Loucy (cell line): ENCODE results near the gene FBXO42.
"Not testable (repeated sequence)": the region's sequence is repeated elsewhere in the genome, so short reads cannot be mapped to it uniquely, and the experiment has no call there.

Source experiments
- H2AFZ ChIP-seq: fragments of 200-600 bp; sonication (generic); 2 replicates; pipeline ENCODE4 v1.6.0; 2016; ENCODE audit warnings: antibody characterized with exemption, mild to moderate bottlenecking, low read length, moderate library complexity
- H3F3A ChIP-seq: fragments of 200-600 bp; 2 replicates; pipeline ENCODE4 v1.6.0; 2016; ENCODE audit warnings: antibody characterized with exemption, low read depth, mild to moderate bottlenecking
- H3K27me3 ChIP-seq: fragments of 200-600 bp; sonication (generic); 2 replicates; pipeline ENCODE4 v1.6.1; 2014; ENCODE audit warnings: low read length, mild to moderate bottlenecking; ENCODE audit not compliant: insufficient read depth, poor library complexity, severe bottlenecking
- H3K36me3 ChIP-seq: fragments of 200-600 bp; sonication (generic); 2 replicates; pipeline ENCODE4 v1.6.1; 2016; ENCODE audit warnings: low read length; ENCODE audit not compliant: insufficient read depth
- H3K4me1 ChIP-seq: fragments of 200-600 bp; sonication (generic); 2 replicates; pipeline ENCODE4 v1.5.1; 2014; ENCODE audit warnings: low read length, mild to moderate bottlenecking; ENCODE audit not compliant: insufficient read depth, poor library complexity, severe bottlenecking
- H3K4me2 ChIP-seq: fragments of 200-600 bp; sonication (generic); 2 replicates; pipeline ENCODE4 v1.6.0; 2014; ENCODE audit warnings: antibody characterized with exemption, low read length, low read depth, mild to moderate bottlenecking; ENCODE audit not compliant: poor library complexity, severe bottlenecking
- H3K4me3 ChIP-seq: fragments of 200-600 bp; sonication (generic); 2 replicates; pipeline ENCODE4 v1.5.1; 2014; ENCODE audit warnings: low read length, mild to moderate bottlenecking, mixed read lengths; ENCODE audit not compliant: poor library complexity, severe bottlenecking
- H3K79me2 ChIP-seq: fragments of 200-600 bp; sonication (generic); 2 replicates; pipeline ENCODE4 v1.6.1; 2014; ENCODE audit warnings: low read length; ENCODE audit not compliant: insufficient read depth
- H3K9ac ChIP-seq: fragments of 200-600 bp; sonication (generic); 2 replicates; pipeline ENCODE4 v1.6.0; 2014; ENCODE audit warnings: mild to moderate bottlenecking, low read depth, low read length, moderate library complexity; ENCODE audit not compliant: poor library complexity, severe bottlenecking
- H3K9me2 ChIP-seq: fragments of 200-600 bp; sonication (generic); replicated peaks from 2 replicates; pipeline ENCODE4 v1.6.1; 2016; ENCODE audit warnings: low read depth, low read length, mixed read lengths
- H3K9me3 ChIP-seq: fragments of 200-600 bp; sonication (generic); 2 replicates; pipeline ENCODE4 v1.6.1; 2014; ENCODE audit warnings: mild to moderate bottlenecking, antibody characterized with exemption, low read length, low read depth; ENCODE audit not compliant: insufficient read depth
- H4K20me1 ChIP-seq: fragments of 200-600 bp; sonication (generic); 2 replicates; pipeline ENCODE4 v1.6.0; 2014; ENCODE audit warnings: antibody characterized with exemption, low read length, mild to moderate bottlenecking; ENCODE audit not compliant: insufficient read depth, poor library complexity, severe bottlenecking
- CTCF ChIP-seq: fragments of 200-600 bp; sonication (generic); conservative IDR thresholded peaks from 2 replicates; pipeline ENCODE4 v1.5.1; 2014; ENCODE audit warnings: mild to moderate bottlenecking, antibody characterized with exemption, low read length
- EZH2phosphoT487 ChIP-seq: fragments of 200-600 bp; IDR thresholded peaks from 2 replicates; pipeline ENCODE4 v1.6.1; 2018; ENCODE audit warnings: antibody characterized with exemption, mild to moderate bottlenecking, moderate library complexity, borderline replicate concordance

The FBXO42 gene

GRCh38 chr1:16260814-16261213, 91.5 kb downstream of the FBXO42 start:
- H3K27me3 ChIP-seq = no peaks in the 10 kb centered on the region
- no peak for TF ChIP-seq CTCF
- no peak for TF ChIP-seq EZH2phosphoT487
- H3K36me3 ChIP-seq = peaks cover 23% of the 10 kb centered on the region; the same call in 1 of the 2 replicates
- no peak overlapping the region for H3K4me3 ChIP-seq
- H4K20me1 ChIP-seq = peaks cover 3% of the 10 kb centered on the region
- H3K4me1 ChIP-seq = no peaks in the 10 kb centered on the region
- H3K9ac ChIP-seq = no peak overlapping the region
- H3K9me3 ChIP-seq = no peaks in the 10 kb centered on the region
- H2AFZ ChIP-seq = no peak overlapping the region
- H3K79me2 ChIP-seq = peaks cover 29% of the 10 kb centered on the region; the same call in 1 of the 2 replicates
- no peaks in the 10 kb centered on the region for H3F3A ChIP-seq
- no peaks in the 10 kb centered on the region for H3K9me2 ChIP-seq
- H3K4me2 ChIP-seq = no peak overlapping the region

DNA sequence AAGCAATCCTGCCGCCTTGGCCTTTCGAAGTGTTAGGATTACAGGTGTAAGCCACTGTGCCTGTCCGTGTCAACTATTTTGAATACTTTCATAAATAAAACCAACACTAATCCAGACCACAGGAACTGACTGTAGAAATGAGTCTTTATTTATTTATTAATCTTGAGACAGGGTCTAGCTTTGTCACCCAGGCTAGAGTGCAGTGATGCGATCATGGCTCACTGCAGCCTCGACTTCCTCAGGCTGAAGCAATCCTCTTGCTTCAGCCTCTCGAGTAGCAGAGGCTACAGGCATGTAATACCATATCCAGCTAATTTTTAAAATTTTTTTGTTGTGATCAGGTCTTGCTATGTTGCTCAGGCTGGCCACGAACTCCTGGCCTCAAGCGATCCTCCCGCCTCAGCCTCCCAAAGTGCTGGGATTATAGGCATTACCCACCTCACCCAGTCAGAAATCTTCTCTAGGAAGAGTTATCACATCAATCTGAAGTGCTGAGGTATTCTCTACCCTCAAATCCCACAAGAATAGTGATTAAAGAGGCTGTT, 93.6 kb downstream of the FBXO42 start:
- Histone ChIP-seq H3K4me3 (no peak overlapping the region), H3K36me3 (peaks cover 45% of the 10 kb centered on the region; the same call in 1 of the 2 replicates), H4K20me1 (peaks cover 3% of the 10 kb centered on the region), H3K27me3 (no peaks in the 10 kb centered on the region), H2AFZ (no peak overlapping the region), H3K9me2 (no peaks in the 10 kb centered on the region), H3K4me2 (no peak overlapping the region), H3K79me2 (peaks cover 20% of the 10 kb centered on the region; the same call in 1 of the 2 replicates), H3K9me3 (no peaks in the 10 kb centered on the region), H3F3A (no peaks in the 10 kb centered on the region), H3K4me1 (no peaks in the 10 kb centered on the region), H3K9ac (no peak overlapping the region)
- TF ChIP-seq CTCF = no peak
- TF ChIP-seq EZH2phosphoT487 = no peak

- Histone ChIP-seq H3F3A (no peaks in the 10 kb centered on the region), H2AFZ (no peak overlapping the region), H3K4me3 (no peak overlapping the region), H3K4me2 (no peak overlapping the region), H3K79me2 (peaks cover 20% of the 10 kb centered on the region; the same call in 1 of the 2 replicates), H3K9me3 (no peaks in the 10 kb centered on the region), H3K27me3 (no peaks in the 10 kb centered on the region), H3K36me3 (peaks cover 52% of the 10 kb centered on the region; the same call in 1 of the 2 replicates), H3K9me2 (no peaks in the 10 kb centered on the region), H3K9ac (no peak overlapping the region), H3K4me1 (no peaks in the 10 kb centered on the region), H4K20me1 (peaks cover 3% of the 10 kb centered on the region)
- no peak for TF ChIP-seq EZH2phosphoT487
- TF ChIP-seq CTCF = no peak
These were observed 94.3 kb downstream of the FBXO42 start for GRCh38 chr1:16257968-16258367.

DNA sequence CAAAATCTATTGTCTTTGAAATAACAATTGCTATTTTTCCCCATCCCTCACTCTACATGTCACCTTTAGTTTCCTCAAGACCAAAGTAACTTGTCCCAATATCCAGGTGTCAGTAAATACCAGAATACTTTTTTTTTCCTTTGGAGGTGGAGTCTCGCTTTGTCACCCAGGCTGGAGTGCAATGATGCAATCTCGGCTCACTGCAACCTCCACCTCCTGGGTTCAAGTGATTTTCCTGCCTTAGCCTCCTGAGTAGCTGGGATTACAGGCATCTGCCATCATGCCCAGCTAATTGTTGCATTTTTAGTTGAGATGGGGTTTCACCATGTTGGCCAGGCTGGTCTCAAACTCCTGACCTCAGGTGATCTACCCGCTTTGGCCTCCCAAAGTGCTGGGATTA, 94.7 kb downstream of the FBXO42 start:
- not testable (repeated sequence) for H4K20me1 ChIP-seq

More for the DNA sequence above, 94.7 kb downstream of the FBXO42 start:
- not testable (repeated sequence) for H3K27me3 ChIP-seq, H2AFZ ChIP-seq, H3K4me2 ChIP-seq, H3F3A ChIP-seq, H3K4me1 ChIP-seq, H3K9ac ChIP-seq, H3K9me2 ChIP-seq, H3K4me3 ChIP-seq, H3K9me3 ChIP-seq
- peaks cover 17% of the 10 kb centered on the region; the same call in 1 of the 2 replicates for H3K79me2 ChIP-seq
- peaks cover 53% of the 10 kb centered on the region; the same call in 1 of the 2 replicates for H3K36me3 ChIP-seq
